ENCODE measurements around the gene VPS37D.

DNA sequence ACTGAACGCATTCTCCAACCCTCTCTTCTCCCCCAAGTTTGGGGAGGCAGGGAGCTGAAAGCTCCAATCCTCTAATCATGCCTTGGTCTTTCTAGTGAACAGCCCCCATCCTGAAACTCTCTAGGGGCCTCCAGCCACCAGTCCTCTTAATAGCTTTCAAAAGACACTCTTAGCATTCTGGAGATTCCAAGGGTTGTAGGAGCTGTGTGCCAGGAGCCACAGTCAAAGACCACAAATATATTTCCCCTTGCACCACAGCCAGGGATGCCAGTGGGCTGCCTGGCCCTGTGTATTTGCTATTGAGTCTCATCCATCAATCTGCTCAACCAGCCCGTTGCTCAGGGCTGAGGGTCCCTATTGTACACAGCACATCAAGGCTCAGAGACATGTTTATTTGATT, 24.8 kb upstream of the VPS37D start:
- no peak for TF ChIP-seq CTCF (conservative IDR thresholded peaks at IDR 0.05; ENCODE audit: low read depth, low read length)
- TF ChIP-seq RAD21 (IDR thresholded peaks at IDR 0.05; ENCODE audit: low read length) = no peak
- TF ChIP-seq, protein P1, sequence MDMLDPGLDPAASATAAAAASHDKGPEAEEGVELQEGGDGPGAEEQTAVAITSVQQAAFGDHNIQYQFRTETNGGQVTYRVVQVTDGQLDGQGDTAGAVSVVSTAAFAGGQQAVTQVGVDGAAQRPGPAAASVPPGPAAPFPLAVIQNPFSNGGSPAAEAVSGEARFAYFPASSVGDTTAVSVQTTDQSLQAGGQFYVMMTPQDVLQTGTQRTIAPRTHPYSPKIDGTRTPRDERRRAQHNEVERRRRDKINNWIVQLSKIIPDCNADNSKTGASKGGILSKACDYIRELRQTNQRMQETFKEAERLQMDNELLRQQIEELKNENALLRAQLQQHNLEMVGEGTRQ (IDR thresholded peaks at IDR 0.05; ENCODE audit: low read depth, low read length) = no peak
- TF ChIP-seq RCOR1 (IDR thresholded peaks at IDR 0.05; ENCODE audit: insufficient replicate concordance, low read length) = no peak
- no peak for TF ChIP-seq RFX5 (IDR thresholded peaks at IDR 0.05; ENCODE audit: low read depth, low read length)

Data from IMR-90 (cell line).